Measurements from ENCODE around the gene GPBP1L1.
"Not testable (repeated sequence)": the region's sequence is repeated elsewhere in the genome, so short reads cannot be mapped to it uniquely, and the experiment has no call there.

GPBP1L1 gene

GRCh38 chr1:45682942-45683341 lies 3.4 kb downstream of the GPBP1L1 start:
- no peak for DNase-seq (ENCODE audit: low spot score)

GRCh38 chr1:45679123-45679522 lies 7.2 kb downstream of the GPBP1L1 start:
- DNase-seq (ENCODE audit: low spot score), result no peak

GRCh38 chr1:45678489-45678888 lies 7.8 kb downstream of the GPBP1L1 start:
- DNase-seq (ENCODE audit: low spot score), result no peak

GRCh38 chr1:45677751-45678245 lies 8.5 kb downstream of the GPBP1L1 start:
- DNase-seq (ENCODE audit: low spot score), result no peak

- DNase-seq (ENCODE audit: low spot score), result not testable (repeated sequence)
These were observed 9.8 kb downstream of the GPBP1L1 start for GRCh38 chr1:45676553-45676952.

DNA sequence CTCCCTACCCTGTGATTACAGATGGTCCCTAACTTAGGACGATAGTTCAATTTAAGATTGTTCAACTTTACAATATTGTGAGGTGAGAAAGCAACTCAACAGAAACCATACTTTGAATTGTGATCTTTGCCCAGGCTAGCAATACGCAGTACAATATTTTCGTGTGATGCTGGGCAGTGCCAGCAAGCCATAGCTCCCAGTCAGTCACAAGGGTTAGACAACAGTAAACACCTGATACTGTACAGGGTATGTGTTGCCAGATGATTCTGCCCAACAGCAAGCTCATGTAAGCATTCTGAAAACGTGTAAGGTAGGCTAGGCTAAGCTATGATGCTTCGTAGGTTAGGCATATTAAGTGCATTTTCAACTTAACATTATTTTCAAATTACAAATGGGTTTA lies 11.9 kb downstream of the GPBP1L1 start:
- DNase-seq (ENCODE audit: low spot score), result no peak

DNA sequence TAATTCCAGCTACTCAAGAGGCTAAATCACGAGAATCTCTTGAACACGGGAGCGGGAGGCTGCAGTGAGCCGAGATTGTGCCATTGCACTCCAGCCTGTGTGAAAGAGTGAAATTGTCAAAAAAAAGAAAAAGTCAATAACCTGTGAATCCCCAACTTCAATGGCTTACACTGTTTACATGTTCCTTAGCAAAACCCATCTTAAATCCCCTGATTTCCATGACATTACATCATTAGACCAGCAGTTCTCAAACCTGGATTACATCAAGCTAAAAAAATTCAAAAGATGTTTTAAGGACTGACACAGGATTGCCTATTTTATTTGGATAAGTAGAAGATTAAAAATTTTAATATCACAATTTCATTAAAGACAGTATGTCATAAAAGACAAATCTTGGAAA lies 12.4 kb downstream of the GPBP1L1 start:
- no peak for DNase-seq (ENCODE audit: low spot score)

GRCh38 chr1:45669859-45670655 lies 16.3 kb downstream of the GPBP1L1 start:
- no peak for DNase-seq (ENCODE audit: low spot score)

DNA sequence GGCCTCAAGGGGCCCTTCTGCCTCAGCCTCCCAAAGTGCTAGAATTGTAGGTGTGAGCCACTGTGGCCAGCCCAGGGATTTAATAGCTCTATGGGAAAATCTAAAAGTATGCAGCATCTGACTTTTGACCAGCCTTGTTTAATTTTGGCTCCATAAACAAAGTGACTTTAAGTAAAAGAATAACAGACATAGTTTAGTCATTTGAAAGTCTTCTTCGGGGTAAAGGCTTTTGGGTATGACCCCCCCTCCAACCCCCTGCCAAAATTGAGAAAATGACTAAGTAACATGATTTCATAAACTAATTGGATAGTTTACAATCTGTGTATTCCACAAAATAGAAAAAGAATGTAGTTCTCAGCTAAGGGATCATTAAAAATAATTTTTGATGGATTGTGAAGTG lies 17.0 kb downstream of the GPBP1L1 start:
- no peak for DNase-seq (ENCODE audit: low spot score)

DNA sequence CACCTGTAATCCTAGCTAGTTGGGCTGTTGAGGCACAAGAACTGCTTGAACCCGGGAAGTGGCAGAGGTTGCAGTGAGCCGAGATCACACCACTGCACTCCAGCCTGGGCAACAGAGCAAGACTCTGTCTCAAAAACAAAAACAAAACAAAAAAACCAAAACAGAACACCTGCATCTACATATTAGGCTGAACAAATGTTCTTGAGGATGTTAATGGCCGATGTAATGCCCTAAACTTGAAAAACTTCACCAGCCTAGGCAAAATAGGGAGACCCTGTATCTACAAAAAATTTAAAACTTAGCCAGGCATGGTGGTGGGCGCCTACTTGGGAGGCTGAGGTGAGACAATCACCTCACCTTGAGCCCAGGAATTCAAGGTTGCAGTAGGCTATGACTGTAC lies 17.8 kb downstream of the GPBP1L1 start:
- no peak for DNase-seq (ENCODE audit: low spot score)

GRCh38 chr1:45667321-45668111 lies 18.8 kb downstream of the GPBP1L1 start:
- DNase-seq (ENCODE audit: low spot score), result no peak

- no peak for DNase-seq (ENCODE audit: low spot score)
These were observed 19.5 kb downstream of the GPBP1L1 start for GRCh38 chr1:45666836-45667235.

DNA sequence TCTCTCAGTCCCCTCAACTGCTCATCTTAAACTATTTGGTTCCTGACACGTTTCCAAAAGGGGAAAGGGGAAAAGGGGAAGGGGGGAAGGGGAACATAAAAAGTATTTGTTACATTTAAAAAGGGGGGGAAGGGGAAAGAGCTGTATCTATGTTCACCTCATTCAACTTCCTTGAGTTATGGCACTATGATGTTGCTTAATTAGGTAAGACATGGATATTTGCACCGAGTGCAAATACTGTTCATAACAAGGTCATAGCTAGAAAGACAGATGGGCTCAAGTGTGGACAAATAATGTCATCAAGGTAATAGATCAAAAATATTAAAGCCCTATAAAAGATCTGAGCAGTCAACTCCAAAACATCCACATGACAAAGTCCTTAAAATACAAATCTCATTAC lies 26.0 kb downstream of the GPBP1L1 start:
- no peak for DNase-seq (ENCODE audit: low spot score)

DNA sequence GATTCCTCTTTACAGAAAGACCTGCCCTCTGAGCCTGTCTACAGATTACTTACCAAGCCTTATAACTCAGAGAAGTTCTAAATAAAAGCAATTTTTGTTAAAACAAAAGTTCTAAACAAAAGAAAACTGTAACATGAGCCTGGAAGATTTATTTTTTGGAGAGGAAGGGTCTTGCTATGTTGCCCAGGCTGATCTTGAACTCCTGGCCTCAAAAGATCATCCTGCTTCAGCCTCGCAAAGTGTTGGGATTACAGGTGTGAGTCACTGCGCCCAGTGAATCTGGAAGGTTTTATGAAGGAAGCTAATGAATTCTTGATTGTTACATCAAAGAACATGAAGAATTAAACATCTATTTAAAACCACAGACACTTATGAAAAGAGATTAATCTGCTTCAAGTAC lies 27.1 kb downstream of the GPBP1L1 start:
- no peak for DNase-seq (ENCODE audit: low spot score)

DNA sequence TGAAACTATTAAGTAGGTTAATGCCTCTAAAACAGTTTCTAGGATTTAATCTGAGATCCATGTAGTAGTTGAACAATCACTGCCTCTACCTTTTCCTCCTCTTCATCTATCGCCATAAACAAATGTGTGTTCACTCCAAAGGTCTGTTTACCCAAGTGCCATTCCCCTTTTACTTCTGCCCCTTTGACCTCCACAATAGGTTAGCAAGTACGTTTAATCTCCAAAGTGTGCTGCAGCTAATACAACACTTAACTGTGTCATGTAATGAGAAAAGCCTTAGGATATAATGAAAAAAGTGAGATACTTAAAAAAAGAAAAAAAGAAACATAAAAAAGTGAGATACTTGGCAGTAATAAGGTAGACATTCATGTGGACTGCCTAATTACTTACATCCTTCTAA lies 28.2 kb downstream of the GPBP1L1 start:
- no peak for DNase-seq (ENCODE audit: low spot score)

GRCh38 chr1:45656573-45657226 lies 29.6 kb downstream of the GPBP1L1 start:
- no peak for DNase-seq (ENCODE audit: low spot score)

- no peak for DNase-seq (ENCODE audit: low spot score)
These were observed 31.6 kb downstream of the GPBP1L1 start for GRCh38 chr1:45654540-45655280.

- DNase-seq (ENCODE audit: low spot score), result no peak
These were observed 38.9 kb downstream of the GPBP1L1 start for GRCh38 chr1:45647248-45648021.

GRCh38 chr1:45644661-45645060 lies 41.7 kb downstream of the GPBP1L1 start:
- no peak for DNase-seq (ENCODE audit: low spot score)

DNA sequence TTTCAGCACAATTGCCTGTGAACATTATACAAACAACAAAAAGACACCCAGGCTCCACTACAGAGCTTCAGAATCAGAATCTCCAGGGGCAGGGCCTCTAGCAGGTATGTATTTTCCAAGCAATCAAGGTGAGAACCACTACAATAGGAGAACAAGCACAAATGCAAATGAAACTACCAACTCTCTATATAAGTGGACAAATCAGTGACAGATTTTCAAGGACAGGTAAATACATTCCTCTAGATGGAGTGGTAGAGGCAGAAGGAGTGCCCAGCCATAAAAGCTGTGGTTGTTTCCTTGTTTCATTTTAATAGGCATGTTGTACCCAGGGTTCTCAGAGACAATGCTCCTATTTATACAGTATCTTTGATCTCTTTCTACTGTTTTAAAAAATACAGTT lies 42.4 kb downstream of the GPBP1L1 start:
- DNase-seq (ENCODE audit: low spot score), result no peak

DNA sequence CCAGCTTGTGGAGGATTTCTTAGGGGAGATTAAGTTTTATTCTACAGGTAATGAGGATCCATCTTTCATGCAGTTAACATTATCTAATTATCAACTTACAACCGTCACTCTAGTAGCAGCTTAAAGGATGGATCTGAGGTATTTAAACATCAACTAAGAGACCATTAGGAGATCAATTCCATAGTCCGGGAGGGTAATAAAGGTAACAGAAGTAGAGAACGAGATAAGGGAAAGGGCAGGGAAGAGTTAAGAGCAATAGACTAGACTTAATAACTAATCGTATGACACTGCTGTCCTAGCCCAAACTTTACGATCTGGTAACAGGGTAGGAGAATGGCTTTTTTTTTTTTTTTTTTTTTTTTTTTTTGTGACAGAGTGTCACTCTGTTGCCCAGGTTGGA lies 43.0 kb downstream of the GPBP1L1 start:
- no peak for DNase-seq (ENCODE audit: low spot score)
